ENCODE measurements around the gene COA1.
"Not testable (repeated sequence)": the region's sequence is repeated elsewhere in the genome, so short reads cannot be mapped to it uniquely, and the experiment has no call there.

The COA1 gene

DNA sequence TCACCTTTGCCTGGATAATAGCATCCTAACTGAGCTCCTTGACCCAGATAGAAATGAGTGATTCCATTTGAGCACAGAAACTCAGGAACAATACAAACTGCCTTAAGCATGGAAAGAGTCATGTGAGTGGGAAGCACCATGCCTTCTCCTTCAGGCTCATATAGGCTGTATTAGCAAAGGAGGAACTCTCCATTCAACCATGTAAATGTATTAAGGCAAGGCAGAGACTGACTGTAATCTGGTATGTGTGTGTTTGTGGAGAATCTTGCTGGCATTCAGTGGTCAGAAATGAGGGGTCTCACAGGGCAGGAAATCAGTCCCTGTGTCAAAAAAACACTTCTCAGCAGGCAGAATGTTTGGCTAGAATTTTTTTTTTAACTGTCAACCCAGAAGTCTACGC is 40.2 kb downstream of the COA1 start:
- no peak for DNase-seq (ENCODE audit: low read depth in 2 of 2)

DNA sequence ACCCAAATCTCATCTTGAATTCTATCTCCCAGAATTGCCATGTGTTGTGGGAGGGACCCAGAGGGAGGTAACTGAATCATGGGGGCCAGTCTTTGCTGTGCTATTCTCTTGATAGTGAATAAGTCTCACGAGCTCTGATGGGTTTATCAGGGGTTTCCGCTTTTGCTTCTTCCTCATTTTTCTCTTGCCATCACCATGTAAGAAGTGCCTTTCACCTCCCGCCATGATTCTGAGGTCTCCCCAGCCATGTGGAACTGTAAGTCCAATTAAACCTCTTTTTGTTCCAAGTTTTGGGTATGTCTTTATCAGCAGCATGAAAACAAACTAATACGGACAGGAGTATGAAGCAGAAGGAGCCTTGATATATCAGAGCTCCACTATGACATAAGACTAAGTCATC is 41.5 kb downstream of the COA1 start:
- not testable (repeated sequence) for DNase-seq (ENCODE audit: low read depth in 2 of 2)

GRCh38 chr7:43686991-43687390 is 42.3 kb downstream of the COA1 start:
- no peak for DNase-seq (ENCODE audit: low read depth in 2 of 2)

GRCh38 chr7:43680736-43681135 is 48.6 kb downstream of the COA1 start:
- DNase-seq (ENCODE audit: low read depth in 2 of 2): no peak

DNA sequence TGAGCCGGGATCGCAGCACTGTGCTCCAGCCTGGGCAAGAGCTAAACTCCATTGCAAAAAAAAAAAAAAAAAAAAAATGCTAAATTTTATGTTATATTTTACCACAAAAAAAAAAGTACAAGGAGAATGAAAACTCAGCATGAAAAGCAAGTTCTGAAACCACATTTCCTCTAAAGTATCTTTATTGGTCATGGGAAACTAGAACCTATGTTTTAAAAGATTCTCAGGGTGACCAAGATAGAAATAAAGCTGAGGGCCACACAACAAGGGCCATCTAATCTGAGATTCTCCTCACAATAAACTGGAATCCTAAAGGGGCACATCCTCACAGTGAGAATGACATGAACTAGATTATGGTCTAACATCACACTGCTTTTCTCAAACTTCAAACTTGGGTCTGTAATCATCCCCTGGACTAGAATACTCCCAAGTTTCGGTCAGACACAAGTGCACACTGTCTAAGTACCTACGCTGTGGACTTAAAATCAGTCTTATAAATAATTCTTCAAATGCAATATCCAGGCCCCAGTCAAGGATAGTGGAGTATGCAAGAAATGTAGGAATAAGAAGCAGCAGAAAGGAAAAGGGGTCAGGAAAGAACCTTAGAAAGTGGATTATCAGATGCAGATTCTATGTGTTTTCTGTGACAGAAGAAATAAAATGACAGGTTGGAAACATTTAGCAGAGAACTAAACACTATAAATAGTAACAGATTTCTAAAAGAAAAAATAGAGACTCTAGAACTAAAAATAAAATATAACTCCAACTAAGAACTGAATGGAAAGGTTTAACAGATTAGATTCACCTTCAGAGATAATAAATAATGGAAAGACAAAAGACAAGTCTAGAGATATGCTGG is 49.9 kb downstream of the COA1 start:
- DNase-seq (ENCODE audit: low read depth in 2 of 2): no peak

GRCh38 chr7:43678315-43678714 is 51.0 kb downstream of the COA1 start:
- no peak for DNase-seq (ENCODE audit: low read depth in 2 of 2)

DNA sequence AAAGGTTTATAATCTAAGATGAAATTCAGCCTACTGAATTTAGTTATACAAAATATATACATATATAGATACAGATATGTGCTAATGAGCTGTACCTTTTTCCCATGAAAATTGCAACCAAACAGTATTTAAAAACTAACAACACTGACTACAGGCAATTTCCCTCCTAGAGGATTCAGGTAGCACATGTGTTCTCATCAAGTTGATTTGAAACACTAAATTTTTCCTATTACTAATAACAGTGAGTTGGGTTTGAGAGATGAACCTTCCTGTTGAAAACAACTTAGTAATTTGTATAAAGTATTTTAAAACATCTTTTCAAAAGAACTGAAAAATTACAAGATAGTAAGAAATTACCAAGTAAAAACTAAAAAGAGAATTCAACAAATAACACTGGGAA is 51.5 kb downstream of the COA1 start:
- no peak for DNase-seq (ENCODE audit: low read depth in 2 of 2)

- no peak for DNase-seq (ENCODE audit: low read depth in 2 of 2)
Observed at GRCh38 chr7:43674559-43675436, 54.5 kb downstream of the COA1 start.

- not testable (repeated sequence) for DNase-seq (ENCODE audit: low read depth in 2 of 2)
Observed at GRCh38 chr7:43673243-43673976, 55.9 kb downstream of the COA1 start.

- DNase-seq (ENCODE audit: low read depth in 2 of 2): no peak
Observed at GRCh38 chr7:43671521-43671920, 57.8 kb downstream of the COA1 start.

GRCh38 chr7:43669286-43670081 is 59.8 kb downstream of the COA1 start:
- peak; percentile 73 to 74 for DNase-seq (ENCODE audit: low read depth in 2 of 2)

DNA sequence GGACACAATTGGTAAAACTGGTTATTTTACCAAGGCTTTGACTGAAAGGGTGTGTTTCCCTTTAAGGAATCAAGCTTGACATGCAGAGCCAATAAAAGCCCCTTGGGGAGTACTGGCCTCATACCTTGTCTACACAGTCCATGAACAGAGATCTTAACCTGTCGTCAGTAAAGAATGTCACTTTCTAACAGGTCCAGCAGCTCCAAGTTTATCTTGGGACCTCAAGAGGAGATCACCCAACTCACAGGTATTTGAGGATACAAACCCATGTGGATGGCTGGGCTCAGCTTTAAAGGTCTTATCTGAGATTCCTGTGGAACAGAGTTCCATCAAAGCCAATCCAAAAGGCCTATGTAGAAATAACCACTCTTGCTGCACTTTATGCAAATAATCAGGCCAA is 61.3 kb downstream of the COA1 start:
- no peak for DNase-seq (ENCODE audit: low read depth in 2 of 2)

DNA sequence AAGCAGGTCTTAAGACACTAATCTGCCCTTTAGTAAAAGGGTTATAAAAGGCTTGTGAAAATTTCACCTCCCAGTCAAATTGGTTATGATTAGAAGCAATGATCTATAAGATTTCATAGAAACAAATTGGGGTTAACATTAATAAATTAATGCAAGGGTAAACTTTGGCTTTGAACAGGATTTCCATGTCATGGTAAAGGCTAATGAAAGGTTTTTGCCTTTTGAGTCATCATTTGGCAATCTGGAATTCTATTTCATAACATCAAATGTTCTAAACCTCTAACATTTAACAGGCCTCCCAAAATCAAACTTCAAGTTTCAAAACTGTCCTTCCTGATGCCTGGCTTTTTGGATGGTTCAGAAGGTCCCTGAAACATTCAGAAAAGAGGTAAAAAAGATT is 62.4 kb downstream of the COA1 start:
- DNase-seq (ENCODE audit: low read depth in 2 of 2): no peak

GRCh38 chr7:43664681-43665080 is 64.6 kb downstream of the COA1 start:
- no peak for DNase-seq (ENCODE audit: low read depth in 2 of 2)

GRCh38 chr7:43660141-43660540 is 69.2 kb downstream of the COA1 start:
- DNase-seq (ENCODE audit: low read depth in 2 of 2): no peak

DNA sequence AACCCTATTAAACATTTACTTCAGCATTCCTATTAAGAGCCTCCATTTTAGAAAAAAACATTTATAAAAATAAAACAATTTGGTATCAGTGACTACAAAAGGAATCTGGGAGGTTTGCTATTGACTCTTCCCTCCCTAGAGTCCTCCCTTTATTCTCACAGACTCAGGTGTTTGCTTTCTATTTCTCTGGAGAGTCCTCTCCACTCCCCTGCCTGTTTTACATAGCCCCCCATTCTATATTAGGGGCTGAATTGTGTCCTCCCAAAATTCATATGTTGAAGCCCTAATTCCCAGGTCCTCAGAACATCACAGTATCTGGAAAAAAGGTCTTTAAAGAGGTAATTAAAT is 69.8 kb downstream of the COA1 start:
- DNase-seq (ENCODE audit: low read depth in 2 of 2): no peak

GRCh38 chr7:43658718-43659548 is 70.4 kb downstream of the COA1 start:
- peak in 1 of 2 donors; percentile 45 for DNase-seq (ENCODE audit: low read depth in 2 of 2)

DNA sequence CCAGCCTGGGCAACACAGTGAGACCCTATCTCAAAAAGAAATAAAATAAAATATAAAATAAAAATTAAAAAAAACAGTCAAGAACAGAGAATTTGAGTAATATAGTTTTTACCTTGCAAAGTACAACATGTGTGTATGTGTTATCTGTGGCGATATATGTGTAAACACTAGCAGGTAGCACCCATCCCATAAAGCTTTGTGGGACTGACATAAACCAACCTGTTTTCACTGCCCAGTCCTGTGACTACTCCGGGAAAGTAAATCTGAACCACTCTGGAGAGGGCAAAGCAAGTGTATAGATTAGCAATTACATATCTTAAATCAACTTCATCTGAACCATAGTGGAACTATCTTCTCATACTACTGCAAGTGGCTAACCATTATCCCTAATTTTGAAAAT is 72.3 kb downstream of the COA1 start:
- no peak for DNase-seq (ENCODE audit: low read depth in 2 of 2)

DNA sequence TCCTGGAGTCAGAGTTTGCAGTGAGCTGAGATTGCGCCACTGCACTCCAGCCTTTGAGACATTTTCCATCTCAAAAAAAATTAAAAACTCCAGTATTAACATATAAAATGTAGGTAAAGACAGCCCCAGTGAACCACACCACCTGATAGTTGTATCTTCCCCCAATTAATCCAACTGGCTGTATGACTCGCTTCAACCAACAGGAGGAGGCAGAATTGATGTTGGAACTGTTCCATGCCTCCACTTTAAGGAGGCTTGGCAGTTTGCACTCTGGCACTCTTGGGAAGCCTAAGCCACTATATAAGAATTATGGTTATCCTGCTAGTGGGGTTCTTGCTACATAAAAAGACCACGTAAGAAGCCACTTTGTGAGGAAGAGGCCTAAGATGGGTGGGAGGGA is 73.7 kb downstream of the COA1 start:
- no peak for DNase-seq (ENCODE audit: low read depth in 2 of 2)

GRCh38 chr7:43653891-43654504 is 75.3 kb downstream of the COA1 start:
- no peak for DNase-seq (ENCODE audit: low read depth in 2 of 2)
